ENCODE data around the gene ROPN1.

The ROPN1 gene

DNA sequence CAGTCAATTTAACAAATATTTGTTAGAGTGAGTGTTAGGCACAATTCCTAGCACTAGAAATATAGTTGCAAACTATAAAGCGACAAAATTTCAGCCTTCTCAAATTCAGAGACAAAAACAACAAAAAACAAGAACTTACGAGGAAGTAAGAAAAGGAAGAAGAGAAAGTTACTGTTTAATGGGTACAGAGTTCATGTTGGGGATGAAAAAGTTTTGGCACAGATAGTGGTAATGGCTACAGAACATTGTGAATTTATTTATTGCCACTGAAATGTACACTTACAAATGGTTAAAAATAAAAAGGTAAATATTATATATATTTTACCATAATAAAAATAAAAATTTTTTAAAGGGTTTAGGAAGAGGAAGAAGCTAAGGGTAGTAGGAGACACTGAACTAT is 52.2 kb downstream of the ROPN1 start:
- DNase-seq (ENCODE audit: low spot score) = no peak
- TF ChIP-seq, protein P1, sequence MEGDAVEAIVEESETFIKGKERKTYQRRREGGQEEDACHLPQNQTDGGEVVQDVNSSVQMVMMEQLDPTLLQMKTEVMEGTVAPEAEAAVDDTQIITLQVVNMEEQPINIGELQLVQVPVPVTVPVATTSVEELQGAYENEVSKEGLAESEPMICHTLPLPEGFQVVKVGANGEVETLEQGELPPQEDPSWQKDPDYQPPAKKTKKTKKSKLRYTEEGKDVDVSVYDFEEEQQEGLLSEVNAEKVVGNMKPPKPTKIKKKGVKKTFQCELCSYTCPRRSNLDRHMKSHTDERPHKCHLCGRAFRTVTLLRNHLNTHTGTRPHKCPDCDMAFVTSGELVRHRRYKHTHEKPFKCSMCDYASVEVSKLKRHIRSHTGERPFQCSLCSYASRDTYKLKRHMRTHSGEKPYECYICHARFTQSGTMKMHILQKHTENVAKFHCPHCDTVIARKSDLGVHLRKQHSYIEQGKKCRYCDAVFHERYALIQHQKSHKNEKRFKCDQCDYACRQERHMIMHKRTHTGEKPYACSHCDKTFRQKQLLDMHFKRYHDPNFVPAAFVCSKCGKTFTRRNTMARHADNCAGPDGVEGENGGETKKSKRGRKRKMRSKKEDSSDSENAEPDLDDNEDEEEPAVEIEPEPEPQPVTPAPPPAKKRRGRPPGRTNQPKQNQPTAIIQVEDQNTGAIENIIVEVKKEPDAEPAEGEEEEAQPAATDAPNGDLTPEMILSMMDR (IDR thresholded peaks at IDR 0.05; ENCODE audit: borderline replicate concordance, control extremely low read depth, extremely low read depth, insufficient read depth, missing control alignments) = no peak
- in situ Hi-C loops (cut with MboI; ENCODE audit: low sequenced_read_pairs, unreplicated experiment) = no loop called here

DNA sequence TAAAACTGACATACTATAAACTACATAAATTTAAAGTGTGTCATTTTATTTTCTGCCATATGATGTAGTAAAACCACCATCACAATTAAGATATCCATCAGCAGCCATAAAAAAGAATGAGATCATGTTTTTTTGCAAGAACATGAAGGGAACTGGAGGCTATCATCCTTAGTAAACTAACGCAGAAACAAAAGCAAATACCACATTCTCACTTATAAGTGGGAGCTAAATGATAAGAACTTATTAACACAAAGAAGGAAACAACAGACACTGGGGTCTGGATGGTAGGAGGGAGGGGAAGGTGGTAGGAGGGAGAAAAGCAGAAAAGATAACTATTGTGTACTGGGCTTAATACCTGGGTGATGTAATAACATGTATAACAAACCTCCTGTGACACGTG is 55.5 kb downstream of the ROPN1 start:
- in situ Hi-C loops (cut with MboI; ENCODE audit: low sequenced_read_pairs, unreplicated experiment) = no loop called here
- no peak for DNase-seq (ENCODE audit: low spot score)
- TF ChIP-seq, protein P1 (IDR thresholded peaks at IDR 0.05; ENCODE audit: borderline replicate concordance, control extremely low read depth, extremely low read depth, insufficient read depth, missing control alignments) = no peak

DNA sequence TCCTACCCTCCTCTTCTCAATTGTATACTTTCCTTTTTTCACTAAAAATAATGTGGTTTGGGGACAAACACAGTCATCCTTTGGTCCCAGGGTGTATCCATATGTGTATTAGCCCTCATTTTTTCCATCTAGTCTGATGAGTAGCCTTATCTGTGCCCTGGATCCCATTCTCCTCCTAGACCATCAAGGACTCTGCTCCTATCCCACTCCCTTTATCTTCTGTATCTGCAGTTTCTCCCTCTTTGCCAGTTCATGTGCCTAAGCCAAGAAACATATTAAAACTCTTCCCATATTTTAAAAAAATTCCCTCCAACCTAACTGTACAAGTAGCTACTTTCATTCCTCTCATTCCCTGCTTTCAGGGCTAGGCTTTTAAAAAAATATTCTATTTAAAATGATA is 56.1 kb downstream of the ROPN1 start:
- in situ Hi-C loops (cut with MboI; ENCODE audit: low sequenced_read_pairs, unreplicated experiment) = no loop called here
- DNase-seq (ENCODE audit: low spot score) = no peak
- TF ChIP-seq, protein P1 (IDR thresholded peaks at IDR 0.05; ENCODE audit: borderline replicate concordance, control extremely low read depth, extremely low read depth, insufficient read depth, missing control alignments) = no peak

DNA sequence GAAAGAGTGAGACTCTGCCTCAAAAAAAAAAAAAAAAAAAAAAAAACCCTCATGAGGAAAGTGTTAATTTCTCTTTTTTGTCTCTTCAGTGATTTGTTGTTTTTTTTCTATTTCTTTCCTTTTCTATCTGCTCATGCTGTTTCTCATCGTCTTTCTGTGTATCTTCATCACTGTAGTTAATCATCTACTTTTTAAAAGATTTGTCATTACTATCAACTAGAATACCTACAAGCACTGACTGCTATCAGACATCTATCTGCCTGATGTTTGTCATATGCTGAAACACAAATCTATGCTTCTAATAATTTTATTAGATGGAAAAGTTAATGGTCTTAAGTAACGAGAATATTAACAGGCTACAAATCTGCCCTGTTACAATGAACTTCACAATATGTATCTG is 57.7 kb downstream of the ROPN1 start:
- no peak for DNase-seq (ENCODE audit: low spot score)
- in situ Hi-C loops (cut with MboI; ENCODE audit: low sequenced_read_pairs, unreplicated experiment) = no loop called here
- TF ChIP-seq, protein P1 (IDR thresholded peaks at IDR 0.05; ENCODE audit: borderline replicate concordance, control extremely low read depth, extremely low read depth, insufficient read depth, missing control alignments) = no peak

DNA sequence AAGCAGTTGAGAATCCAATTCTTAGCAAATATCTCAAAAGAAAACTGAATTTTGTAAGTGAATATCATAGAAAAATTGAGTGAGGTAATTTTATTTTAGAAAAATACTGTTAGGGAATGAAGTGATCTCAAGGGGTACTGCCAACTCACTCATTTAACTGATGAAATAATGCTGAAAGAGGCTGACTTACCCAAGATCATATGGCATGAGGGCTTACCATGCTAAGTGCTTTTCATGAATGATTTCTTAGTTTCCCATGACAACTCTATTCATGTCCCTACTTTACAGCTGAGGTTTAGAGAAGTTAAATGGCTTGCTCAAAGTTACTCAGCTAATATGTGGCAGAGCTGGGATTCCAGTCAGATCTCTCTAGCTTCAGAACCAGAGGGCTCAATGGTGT is 61.5 kb downstream of the ROPN1 start:
- in situ Hi-C loops (cut with MboI; ENCODE audit: low sequenced_read_pairs, unreplicated experiment) = no loop called here
- no peak for DNase-seq (ENCODE audit: low spot score)
- TF ChIP-seq, protein P1 (IDR thresholded peaks at IDR 0.05; ENCODE audit: borderline replicate concordance, control extremely low read depth, extremely low read depth, insufficient read depth, missing control alignments) = no peak

DNA sequence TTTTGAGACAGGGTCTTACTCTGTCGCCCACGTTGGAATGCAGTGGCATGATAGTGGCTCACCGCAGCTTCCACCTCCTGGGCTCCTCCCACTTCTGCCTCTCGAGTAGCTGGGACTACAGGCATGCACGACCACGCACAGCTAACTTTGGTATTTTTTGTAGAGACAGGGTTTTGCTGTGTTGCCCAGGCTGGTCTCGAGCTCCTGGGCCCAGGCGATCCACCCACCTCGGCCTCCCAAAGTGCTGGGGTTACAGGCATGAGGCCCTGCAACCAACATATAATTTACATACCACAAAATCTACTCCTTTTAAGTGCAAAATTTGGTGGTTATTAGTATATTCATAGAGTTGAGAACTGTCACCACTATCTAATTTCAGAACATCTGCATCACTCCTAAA is 62.6 kb downstream of the ROPN1 start:
- in situ Hi-C loops (cut with MboI; ENCODE audit: low sequenced_read_pairs, unreplicated experiment) = no loop called here
- DNase-seq (ENCODE audit: low spot score) = no peak
- TF ChIP-seq, protein P1 (IDR thresholded peaks at IDR 0.05; ENCODE audit: borderline replicate concordance, control extremely low read depth, extremely low read depth, insufficient read depth, missing control alignments) = no peak

DNA sequence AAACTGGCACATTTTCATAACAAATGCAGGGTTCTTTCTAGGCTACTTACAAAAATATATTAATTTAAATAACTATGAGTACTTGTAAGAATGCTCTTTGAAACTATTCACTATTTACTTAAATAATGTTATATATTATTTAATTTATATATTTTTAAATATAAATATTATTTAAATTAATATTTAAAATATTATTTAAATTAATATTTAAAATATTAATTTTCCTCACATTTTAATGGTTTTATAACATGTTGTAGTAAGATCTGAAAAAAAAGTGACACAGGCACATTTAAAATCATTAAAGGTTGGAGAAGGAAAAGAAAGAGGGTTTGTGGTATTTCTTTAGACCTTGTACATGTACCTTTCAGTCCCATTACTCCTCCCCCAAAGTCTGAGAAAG is 65.5 kb downstream of the ROPN1 start:
- no peak for DNase-seq (ENCODE audit: low spot score)
- in situ Hi-C loops (cut with MboI; ENCODE audit: low sequenced_read_pairs, unreplicated experiment) = no loop called here
- TF ChIP-seq, protein P1 (IDR thresholded peaks at IDR 0.05; ENCODE audit: borderline replicate concordance, control extremely low read depth, extremely low read depth, insufficient read depth, missing control alignments) = no peak

Data from GM13976 (cell line).